Cardiac fibroblast (primary cell): ENCODE results near the gene GRIA4.

ENCODE experiments used
- DNase-seq, 2 donors: peaks; one replicate each; pipeline versions ENCODE4 v3.0.0 to v3.0.0-alpha.2; 2010; ENCODE audit warnings: low read depth in 2 of 2
- H3K4me3 ChIP-seq, 2 donors: replicated peaks in 1 of 2; 1 replicate in 1 of 2; 2 replicates in 1 of 2; pipeline ENCODE4 v1.5.1; 2011; ENCODE audit warnings: low read depth in 2 of 2, low read length in 2 of 2, mild to moderate bottlenecking in 2 of 2, moderate library complexity in 1 of 2
- CTCF ChIP-seq: IDR thresholded peaks from one replicate; pipeline ENCODE4 v1.5.1; 2011; ENCODE audit warnings: low read depth, mild to moderate bottlenecking, low read length, inconsistent platforms

GRIA4 gene

GRCh38 chr11:105647780-105648179 is 37.9 kb downstream of the GRIA4 start:
- no peak for DNase-seq
- no peak overlapping the region for H3K4me3 ChIP-seq
- no peak for TF ChIP-seq CTCF

DNA sequence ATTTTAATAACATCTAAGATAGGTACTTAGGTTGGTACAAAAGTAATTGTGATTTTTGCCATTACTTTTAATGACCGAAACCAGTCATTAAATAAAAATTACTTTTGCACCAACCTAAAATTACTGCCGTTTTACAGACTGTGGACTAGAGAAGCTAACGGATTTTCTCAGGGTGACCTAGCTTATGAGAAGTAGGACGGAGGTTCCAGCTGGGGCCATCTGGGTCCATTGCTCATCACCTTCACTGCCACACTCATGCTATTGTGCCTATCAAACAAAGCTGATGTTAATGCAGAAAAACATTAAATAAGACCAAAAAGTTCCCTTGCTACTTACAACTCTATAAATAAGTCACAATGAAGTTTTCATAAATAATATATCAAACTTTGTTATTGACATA is 38.9 kb downstream of the GRIA4 start:
- no peak for TF ChIP-seq CTCF
- no peak for DNase-seq
- H3K4me3 ChIP-seq: no peak overlapping the region

- no peak overlapping the region for H3K4me3 ChIP-seq
- DNase-seq: no peak
- TF ChIP-seq CTCF: no peak
Measured at GRCh38 chr11:105665281-105665680, 55.4 kb downstream of the GRIA4 start.

GRCh38 chr11:105667441-105667840 is 57.6 kb downstream of the GRIA4 start:
- no peak for DNase-seq
- no peak for TF ChIP-seq CTCF
- H3K4me3 ChIP-seq: no peak overlapping the region

DNA sequence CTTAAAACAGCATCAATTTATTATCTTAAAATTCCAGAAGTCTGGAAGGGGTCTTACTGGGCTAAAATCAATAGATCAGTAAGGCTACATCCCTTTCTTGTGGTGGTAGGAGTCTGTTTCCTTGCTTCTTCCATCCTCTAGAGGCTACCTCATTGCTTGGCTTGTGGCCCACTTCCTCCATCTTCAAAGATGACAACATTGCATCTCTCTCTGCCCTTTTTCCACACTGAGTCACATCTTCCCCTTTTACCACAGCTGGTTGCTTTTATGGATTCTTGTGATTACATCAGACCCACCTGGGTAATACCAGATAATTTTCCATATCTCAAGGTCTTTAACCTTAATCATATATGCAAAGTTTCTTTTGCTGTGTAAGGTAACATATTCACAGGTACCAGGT is 60.9 kb downstream of the GRIA4 start:
- no peak for TF ChIP-seq CTCF
- no peak overlapping the region for H3K4me3 ChIP-seq
- no peak for DNase-seq

GRCh38 chr11:105673089-105673488 is 63.2 kb downstream of the GRIA4 start:
- TF ChIP-seq CTCF: no peak
- peak; percentile 59 to 63 for DNase-seq
- H3K4me3 ChIP-seq: no peak overlapping the region

DNA sequence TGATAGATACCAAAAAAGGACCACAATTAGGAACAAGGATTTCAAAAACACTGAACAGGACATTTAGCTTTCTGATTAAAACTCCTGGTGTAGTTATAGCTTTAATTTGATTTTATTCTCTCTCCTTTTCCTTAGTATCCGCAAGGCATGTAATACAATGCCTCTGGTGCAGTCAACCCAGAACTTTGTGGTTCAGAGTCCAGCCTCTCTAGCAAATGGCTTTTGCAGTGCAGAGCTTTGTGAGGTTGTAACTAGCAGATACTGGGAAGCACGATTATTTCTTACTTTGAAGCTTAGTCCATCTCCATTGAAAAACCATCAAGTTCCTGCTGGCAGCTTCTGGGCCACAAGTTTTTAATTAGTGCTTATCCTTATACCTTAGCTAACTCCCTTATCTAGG is 79.8 kb downstream of the GRIA4 start:
- no peak overlapping the region for H3K4me3 ChIP-seq
- DNase-seq: no peak
- no peak for TF ChIP-seq CTCF
